ENCODE results near the gene TAC3.
A peak's percentile ranks its signal among the peaks of the same experiment; 100 is the strongest.
"Not testable (repeated sequence)": the region's sequence is repeated elsewhere in the genome, so short reads cannot be mapped to it uniquely, and the experiment has no call there.

Gene TAC3

GRCh38 chr12:56988207-56988739 is 28.1 kb downstream of the TAC3 start:
- H3K4me3 ChIP-seq (ENCODE audit: low read depth, low read length) = no peak overlapping the region
- TF ChIP-seq, protein P1, sequence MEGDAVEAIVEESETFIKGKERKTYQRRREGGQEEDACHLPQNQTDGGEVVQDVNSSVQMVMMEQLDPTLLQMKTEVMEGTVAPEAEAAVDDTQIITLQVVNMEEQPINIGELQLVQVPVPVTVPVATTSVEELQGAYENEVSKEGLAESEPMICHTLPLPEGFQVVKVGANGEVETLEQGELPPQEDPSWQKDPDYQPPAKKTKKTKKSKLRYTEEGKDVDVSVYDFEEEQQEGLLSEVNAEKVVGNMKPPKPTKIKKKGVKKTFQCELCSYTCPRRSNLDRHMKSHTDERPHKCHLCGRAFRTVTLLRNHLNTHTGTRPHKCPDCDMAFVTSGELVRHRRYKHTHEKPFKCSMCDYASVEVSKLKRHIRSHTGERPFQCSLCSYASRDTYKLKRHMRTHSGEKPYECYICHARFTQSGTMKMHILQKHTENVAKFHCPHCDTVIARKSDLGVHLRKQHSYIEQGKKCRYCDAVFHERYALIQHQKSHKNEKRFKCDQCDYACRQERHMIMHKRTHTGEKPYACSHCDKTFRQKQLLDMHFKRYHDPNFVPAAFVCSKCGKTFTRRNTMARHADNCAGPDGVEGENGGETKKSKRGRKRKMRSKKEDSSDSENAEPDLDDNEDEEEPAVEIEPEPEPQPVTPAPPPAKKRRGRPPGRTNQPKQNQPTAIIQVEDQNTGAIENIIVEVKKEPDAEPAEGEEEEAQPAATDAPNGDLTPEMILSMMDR (IDR thresholded peaks at IDR 0.05; ENCODE audit: borderline replicate concordance, insufficient read depth, low read depth, low read length) = no peak

DNA sequence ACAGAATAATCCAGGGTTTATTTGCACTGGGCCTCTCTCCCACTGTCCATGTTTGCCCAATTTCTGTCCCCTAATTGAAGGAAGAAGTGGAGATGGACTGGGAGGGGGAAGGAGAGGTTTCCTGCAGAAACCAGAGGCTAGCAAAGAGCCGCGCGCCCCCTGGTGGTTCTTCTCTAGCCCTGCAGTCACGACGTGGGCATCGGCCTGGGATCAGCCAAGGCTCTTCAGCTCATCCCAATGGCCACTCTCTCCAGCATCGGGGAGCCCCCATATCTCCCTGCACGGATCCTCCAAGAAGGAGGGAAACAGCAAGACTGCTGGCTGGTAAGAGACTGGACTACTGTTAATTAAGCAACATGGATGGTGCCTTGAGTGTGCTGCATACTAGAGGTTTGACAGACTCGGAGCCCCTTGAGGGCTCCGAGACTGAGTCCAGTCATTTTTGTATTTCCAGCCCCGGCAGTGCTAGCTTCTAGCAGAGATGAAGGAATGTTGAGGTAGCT is 28.7 kb downstream of the TAC3 start:
- TF ChIP-seq, protein P1 (IDR thresholded peaks at IDR 0.05; ENCODE audit: borderline replicate concordance, insufficient read depth, low read depth, low read length) = peak; percentile 95
- no peak overlapping the region for H3K4me3 ChIP-seq (ENCODE audit: low read depth, low read length)

- H3K4me3 ChIP-seq (ENCODE audit: low read depth, low read length) = no peak overlapping the region
- TF ChIP-seq, protein P1 (IDR thresholded peaks at IDR 0.05; ENCODE audit: borderline replicate concordance, insufficient read depth, low read depth, low read length) = no peak
These were observed 29.3 kb downstream of the TAC3 start for GRCh38 chr12:56987011-56987410.

- not testable (repeated sequence) for H3K4me3 ChIP-seq (ENCODE audit: low read depth, low read length)
These were observed 30.6 kb downstream of the TAC3 start for GRCh38 chr12:56985714-56986113.

DNA sequence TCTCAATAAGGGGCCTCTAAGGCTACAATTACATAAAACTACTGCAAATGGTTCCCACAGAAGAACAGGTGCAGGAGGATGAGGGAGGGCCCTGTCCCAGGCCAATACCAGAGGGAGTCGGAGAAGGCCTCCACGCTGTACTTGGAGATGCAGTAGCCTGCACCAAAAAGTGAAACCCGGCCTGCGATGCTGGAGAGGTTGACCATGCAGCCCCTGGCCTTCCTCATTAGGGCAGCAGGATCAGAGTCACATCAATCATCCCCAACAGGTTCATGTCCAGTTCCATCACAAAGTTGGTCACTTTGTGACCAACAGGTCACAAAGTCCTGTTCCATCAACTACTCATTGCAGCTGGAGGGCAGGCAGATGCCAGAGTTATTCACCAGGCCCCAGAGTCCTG is 32.9 kb downstream of the TAC3 start:
- H3K4me3 ChIP-seq (ENCODE audit: low read depth, low read length) = no peak overlapping the region
- TF ChIP-seq, protein P1 (IDR thresholded peaks at IDR 0.05; ENCODE audit: borderline replicate concordance, insufficient read depth, low read depth, low read length) = no peak

GRCh38 chr12:56982578-56983236 is 33.6 kb downstream of the TAC3 start:
- H3K4me3 ChIP-seq (ENCODE audit: low read depth, low read length) = not testable (repeated sequence)

GRCh38 chr12:56980941-56981530 is 35.3 kb downstream of the TAC3 start:
- H3K4me3 ChIP-seq (ENCODE audit: low read depth, low read length) = no peak overlapping the region

DNA sequence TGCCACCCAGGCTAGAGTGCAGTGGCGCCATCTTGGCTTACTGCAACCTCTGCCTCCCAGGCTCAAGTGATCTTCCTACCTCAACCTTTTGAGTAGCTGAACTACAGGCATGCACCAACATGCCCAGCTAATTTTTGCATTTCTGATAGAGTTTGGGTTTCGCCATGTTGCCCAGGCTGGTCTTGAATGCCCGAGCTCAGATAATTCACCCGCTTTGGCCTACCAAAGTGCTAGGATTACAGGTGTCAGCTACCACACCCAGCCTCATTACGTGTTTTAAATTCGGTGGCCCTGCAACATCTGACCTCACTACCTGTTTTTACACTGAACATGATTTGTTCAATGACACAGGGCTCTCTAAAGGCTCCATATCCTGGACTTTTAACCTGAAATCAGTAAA is 36.1 kb downstream of the TAC3 start:
- TF ChIP-seq, protein P1 (IDR thresholded peaks at IDR 0.05; ENCODE audit: borderline replicate concordance, insufficient read depth, low read depth, low read length) = no peak
- no peak overlapping the region for H3K4me3 ChIP-seq (ENCODE audit: low read depth, low read length)

More at GRCh38 chr12:56980941-56981530, 35.3 kb downstream of the TAC3 start:
- TF ChIP-seq, protein P1 (IDR thresholded peaks at IDR 0.05; ENCODE audit: borderline replicate concordance, insufficient read depth, low read depth, low read length) = no peak
